Endothelial cell of umbilical vein (primary cell): ENCODE results near the gene SGSH. TPM values are rescaled to one million over a fixed set of nuclear protein-coding genes. Genes with fewer than 3 reads are reported as not detected.

Experiments used
- BruUV-seq: library from RNA; stranded (reverse); fragments of 400-500 nt; replicated peaks from 2 replicates; lab custom pipeline; 2021; lab: Mats Ljungman, UMichigan
- CTCF ChIA-PET: fragments of 300-600, 350-600 bp; sonication (Branson Sonifier 250); formaldehyde crosslinking; loops from one replicate; lab custom pipeline; 2021; ENCODE audit warnings: antibody characterized with exemption, inconsistent platforms; lab: Charles Lee
- POLR2A ChIA-PET: fragments of 300-600, 350-600 bp; sonication (Branson Sonifier 250); formaldehyde crosslinking; loops from one replicate; lab custom pipeline; 2021; ENCODE audit warnings: antibody characterized with exemption, inconsistent platforms; lab: Charles Lee
- DNase-seq: peaks from one replicate; pipeline ENCODE4 v3.0.0-alpha.2; 2011; ENCODE audit warnings: low read depth, low spot score
- FAIRE-seq: peaks from 2 replicates; lab custom pipeline; 2011; peaks lifted over from hg19 to GRCh38; lab: Jason Lieb, UNC
- H2AFZ ChIP-seq: 2 replicates; pipeline ENCODE4 v1.6.0; 2012; ENCODE audit warnings: low read depth, low read length, control low read depth, inconsistent platforms
- H3K27ac ChIP-seq: 2 replicates; pipeline ENCODE4 v1.5.1; 2011; ENCODE audit warnings: low read depth, mild to moderate bottlenecking, control low read depth, low read length, moderate library complexity; ENCODE audit not compliant: insufficient read depth
- H3K27me3 ChIP-seq, 2 experiments: 2 replicates each; pipeline versions ENCODE4 v1.6.0 to v1.6.1; 2011; ENCODE audit warnings: low read length in 2 of 2, mixed read lengths in 1 of 2; ENCODE audit not compliant: control insufficient read depth in 2 of 2, insufficient read depth in 2 of 2
- H3K36me3 ChIP-seq, 2 experiments: 2 replicates in 1 of 2; 3 replicates in 1 of 2; pipeline ENCODE4 v1.5.1; 2011; ENCODE audit warnings: low read length in 2 of 2, mild to moderate bottlenecking in 1 of 2, moderate library complexity in 1 of 2; ENCODE audit not compliant: control insufficient read depth in 2 of 2, insufficient read depth in 2 of 2; ENCODE audit errors: extremely low read depth in 1 of 2
- H3K4me1 ChIP-seq: 3 replicates; pipeline ENCODE4 v1.5.1; 2011; ENCODE audit warnings: mild to moderate bottlenecking, low read length; ENCODE audit not compliant: control insufficient read depth, insufficient read depth; ENCODE audit errors: extremely low read depth
- H3K4me2 ChIP-seq: 2 replicates; pipeline ENCODE4 v1.6.1; 2011; ENCODE audit warnings: low read length, control low read depth, mixed read lengths; ENCODE audit not compliant: insufficient read depth
- H3K4me3 ChIP-seq, 3 experiments: fragments of 200-600 bp in 1 of 3; sonication (generic), shearing (Covaris generic) in 1 of 3; replicated peaks in 1 of 3; 2 replicates each; pipeline ENCODE4 v1.5.1; 2011 to 2016; ENCODE audit warnings: control low read depth in 3 of 3, low read length in 3 of 3, mild to moderate bottlenecking in 2 of 3, inconsistent platforms in 1 of 3, low read depth in 1 of 3, moderate library complexity in 1 of 3; ENCODE audit not compliant: insufficient read depth in 1 of 3
- H3K79me2 ChIP-seq: 2 replicates; pipeline ENCODE4 v1.6.0; 2012; ENCODE audit warnings: low read length, inconsistent platforms; ENCODE audit not compliant: control insufficient read depth, insufficient read depth
- H3K9ac ChIP-seq: replicated peaks from 2 replicates; pipeline ENCODE3; 2011; ENCODE audit warnings: low read length, control low read depth; ENCODE audit not compliant: insufficient read depth; ENCODE audit errors: extremely low read depth
- H3K9me1 ChIP-seq: replicated peaks from 3 replicates; pipeline ENCODE4 v1.6.0; 2011; ENCODE audit warnings: mild to moderate bottlenecking, low read length; ENCODE audit not compliant: control insufficient read depth, insufficient read depth; ENCODE audit errors: extremely low read depth
- H3K9me3 ChIP-seq: replicated peaks from 2 replicates; pipeline ENCODE4 v1.5.1; 2012; ENCODE audit warnings: low read length, inconsistent platforms; ENCODE audit not compliant: control insufficient read depth, insufficient read depth
- H4K20me1 ChIP-seq: replicated peaks from 2 replicates; pipeline ENCODE3; 2011; ENCODE audit warnings: mild to moderate bottlenecking, low read length; ENCODE audit not compliant: control insufficient read depth, insufficient read depth; ENCODE audit errors: extremely low read depth
- EZH2 ChIP-seq: IDR thresholded peaks from 2 replicates; pipeline ENCODE4 v1.6.1; 2012; ENCODE audit warnings: borderline replicate concordance, low read depth, mild to moderate bottlenecking, moderate library complexity, low read length, inconsistent platforms; ENCODE audit not compliant: severe bottlenecking
- FOS ChIP-seq: IDR thresholded peaks from 2 replicates; pipeline ENCODE4 v1.6.1; 2011; ENCODE audit warnings: mild to moderate bottlenecking, low read length, moderate library complexity, borderline replicate concordance; ENCODE audit not compliant: insufficient read depth
- GATA2 ChIP-seq: IDR thresholded peaks from 2 replicates; pipeline ENCODE4 v1.7.0; 2011; ENCODE audit warnings: low read depth, mild to moderate bottlenecking, moderate library complexity, mixed read lengths, low read length; ENCODE audit not compliant: insufficient read length, insufficient read depth
- JUN ChIP-seq: IDR thresholded peaks from 2 replicates; pipeline ENCODE4 v1.6.1; 2011; ENCODE audit warnings: borderline replicate concordance, low read depth; ENCODE audit not compliant: insufficient read length, insufficient read depth
- MYC ChIP-seq: IDR thresholded peaks from one replicate; pipeline ENCODE4 v1.6.1; 2011; ENCODE audit warnings: mild to moderate bottlenecking, low read depth, low read length
- POLR2A ChIP-seq: IDR thresholded peaks from 2 replicates; pipeline ENCODE4 v1.6.1; 2012; ENCODE audit warnings: low read depth, mild to moderate bottlenecking, control low read depth, low read length
- POLR2AphosphoS5 ChIP-seq: IDR thresholded peaks from 2 replicates; pipeline ENCODE4 v1.6.1; 2012; ENCODE audit warnings: low read depth, mild to moderate bottlenecking, control low read depth, low read length, moderate library complexity; ENCODE audit not compliant: insufficient read depth
- dilution Hi-C: fragments of 300-500 bp; cut with MboI; formaldehyde crosslinking; loops from one replicate; pipeline ENCODE4 v1.15.0; 2019; ENCODE audit warnings: low sequenced_read_pairs; ENCODE audit not compliant: extremely low pct_ligation_motif_present
- intact Hi-C: fragments of 100-400 bp; cut with micrococcal nuclease; formaldehyde crosslinking; loops from one replicate; pipeline ENCODE4 v1.10.0; 2022
- polyA plus RNA-seq, 4 experiments: library from polyadenylated mRNA; depleted of rRNA in 3 of 4; stranded (reverse) in 3 of 4; unstranded in 1 of 4; fragments of >200 nt; gene quantifications; 2 replicates each; pipeline versions ENCODE4 v1.2.1 to v1.2.3, GENCODE V29; 2011 to 2012; ENCODE audit warnings: missing spikeins in 1 of 4
- total RNA-seq: library from RNA; stranded (reverse); gene quantifications from 2 replicates; pipeline ENCODE4 v1.2.3, GENCODE V29; 2021
- TF ChIP-seq, protein P1 (sequence below), 2 donors: IDR thresholded peaks; 1 replicate in 1 of 2; 2 replicates in 1 of 2; pipeline ENCODE4 v1.5.1; 2011; ENCODE audit warnings: low read length in 2 of 2, mild to moderate bottlenecking in 2 of 2, moderate library complexity in 2 of 2, control low read depth in 1 of 2, inconsistent platforms in 1 of 2, low read depth in 1 of 2; ENCODE audit not compliant: insufficient read depth in 1 of 2; ENCODE audit errors: extremely low read depth in 1 of 2
- TF ChIP-seq, protein P2 (sequence below): IDR thresholded peaks from 2 replicates; pipeline ENCODE4 v1.6.1; 2011; ENCODE audit not compliant: insufficient read depth, insufficient read length

Gene SGSH
- total and polyA plus RNA-seq, 2 donors (not counting 3 experiments of a cell fraction or from before 2014, with no cell fraction given), result 81.4 to 217 TPM

DNA sequence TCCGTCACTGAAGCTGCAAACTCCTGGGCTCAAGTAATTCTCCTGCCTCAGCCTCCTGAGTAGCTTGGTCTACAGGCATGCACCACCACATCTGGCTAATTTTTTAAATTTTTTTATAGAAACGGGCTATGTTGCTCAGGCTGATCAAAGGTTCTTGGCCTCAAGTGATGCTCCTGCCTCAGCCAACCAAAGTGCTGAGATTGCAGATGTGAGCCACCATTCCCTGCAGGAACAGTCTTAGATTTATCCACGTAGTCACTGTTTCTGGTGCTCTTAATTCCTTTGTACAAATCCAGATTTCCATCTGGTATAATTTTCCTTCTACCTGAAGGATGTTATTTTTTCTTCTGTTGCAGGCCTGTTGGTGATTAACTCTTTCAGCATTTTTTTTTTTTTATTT, 13.1 kb upstream of the SGSH start:
- no TSS peak for BruUV-seq
- no peaks in the 10 kb centered on the region for H3K79me2 ChIP-seq
- FAIRE-seq, result no peak

More for the DNA sequence above, 13.1 kb upstream of the SGSH start:
- dilution Hi-C loops, result no loop called here
- POLR2A ChIA-PET, result no interaction called here
- Histone ChIP-seq H2AFZ (no peak overlapping the region), H3K9ac (no peak overlapping the region), H3K9me3 (peaks cover 2% of the 10 kb centered on the region), H4K20me1 (no peaks in the 10 kb centered on the region), H3K27me3 (no peaks in the 10 kb centered on the region), H3K4me3 (no peak overlapping the region), H3K27ac (no peak overlapping the region), H3K36me3 (peaks cover 0 to 13% of the 10 kb centered on the region in 2 experiments), H3K4me1 (no peaks in the 10 kb centered on the region), H3K4me2 (no peak overlapping the region), H3K9me1 (no peaks in the 10 kb centered on the region)
- intact Hi-C loops, result no loop called here
- CTCF ChIA-PET, result interaction anchor here (0.6 kb wide), 1 partner anchor 22 kb away, joined by 3 read pairs; no protein-coding TSS in a partner anchor
- no peak for TF ChIP-seq EZH2
- TF ChIP-seq, protein P1, sequence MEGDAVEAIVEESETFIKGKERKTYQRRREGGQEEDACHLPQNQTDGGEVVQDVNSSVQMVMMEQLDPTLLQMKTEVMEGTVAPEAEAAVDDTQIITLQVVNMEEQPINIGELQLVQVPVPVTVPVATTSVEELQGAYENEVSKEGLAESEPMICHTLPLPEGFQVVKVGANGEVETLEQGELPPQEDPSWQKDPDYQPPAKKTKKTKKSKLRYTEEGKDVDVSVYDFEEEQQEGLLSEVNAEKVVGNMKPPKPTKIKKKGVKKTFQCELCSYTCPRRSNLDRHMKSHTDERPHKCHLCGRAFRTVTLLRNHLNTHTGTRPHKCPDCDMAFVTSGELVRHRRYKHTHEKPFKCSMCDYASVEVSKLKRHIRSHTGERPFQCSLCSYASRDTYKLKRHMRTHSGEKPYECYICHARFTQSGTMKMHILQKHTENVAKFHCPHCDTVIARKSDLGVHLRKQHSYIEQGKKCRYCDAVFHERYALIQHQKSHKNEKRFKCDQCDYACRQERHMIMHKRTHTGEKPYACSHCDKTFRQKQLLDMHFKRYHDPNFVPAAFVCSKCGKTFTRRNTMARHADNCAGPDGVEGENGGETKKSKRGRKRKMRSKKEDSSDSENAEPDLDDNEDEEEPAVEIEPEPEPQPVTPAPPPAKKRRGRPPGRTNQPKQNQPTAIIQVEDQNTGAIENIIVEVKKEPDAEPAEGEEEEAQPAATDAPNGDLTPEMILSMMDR (IDR thresholded peaks at IDR 0.05; ENCODE audit: extremely low read depth in 1 of 2, insufficient read depth in 1 of 2, low read depth in 1 of 2, low read length in 2 of 2), result no peak
- TF ChIP-seq, protein P2, sequence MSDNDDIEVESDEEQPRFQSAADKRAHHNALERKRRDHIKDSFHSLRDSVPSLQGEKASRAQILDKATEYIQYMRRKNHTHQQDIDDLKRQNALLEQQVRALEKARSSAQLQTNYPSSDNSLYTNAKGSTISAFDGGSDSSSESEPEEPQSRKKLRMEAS, result no peak
- TF ChIP-seq FOS, result no peak
- no peak for TF ChIP-seq GATA2
- no peak for TF ChIP-seq MYC
- TF ChIP-seq JUN, result no peak
- TF ChIP-seq POLR2A, result no peak
- TF ChIP-seq POLR2AphosphoS5, result no peak
- no peak for DNase-seq
